Neural cell (in vitro differentiated cells): ENCODE data around the gene ANK2. TPM values are rescaled to one million over a fixed set of nuclear protein-coding genes. Genes with fewer than 3 reads are reported as not detected.
"Not testable (repeated sequence)": the region's sequence is repeated elsewhere in the genome, so short reads cannot be mapped to it uniquely, and the experiment has no call there.

ENCODE experiments used
- H2AFZ ChIP-seq: fragments of 200-600, 300-800 bp; sonication (generic), shearing (Covaris generic); 2 replicates; pipeline ENCODE4 v1.6.0; 2014; ENCODE audit warnings: low read depth, mild to moderate bottlenecking, antibody characterized with exemption, low read length, moderate library complexity
- H3F3A ChIP-seq: fragments of 200-600 bp; shearing (Covaris generic); 2 replicates; pipeline ENCODE4 v1.6.1; 2016; ENCODE audit warnings: mild to moderate bottlenecking, moderate library complexity, mixed read lengths, antibody characterized with exemption, low read length; ENCODE audit not compliant: insufficient read depth, poor library complexity, severe bottlenecking
- H3K27ac ChIP-seq: fragments of 200-600, 300-800 bp; sonication (generic), shearing (Covaris generic); 2 replicates; pipeline ENCODE4 v1.5.1; 2014; ENCODE audit warnings: mild to moderate bottlenecking, low read length, moderate library complexity
- H3K27me3 ChIP-seq: fragments of 300-800, 200-600 bp; sonication (generic), shearing (Covaris generic); 2 replicates; pipeline ENCODE4 v1.6.0; 2014; ENCODE audit warnings: mild to moderate bottlenecking, low read depth, low read length, moderate library complexity; ENCODE audit not compliant: insufficient read depth
- H3K36me3 ChIP-seq: fragments of 300-800, 200-600 bp; sonication (generic), shearing (Covaris generic); 2 replicates; pipeline ENCODE4 v1.5.1; 2014; ENCODE audit warnings: mild to moderate bottlenecking, antibody characterized with exemption, low read length, moderate library complexity; ENCODE audit not compliant: insufficient read depth
- H3K4me2 ChIP-seq: fragments of 300-800, 200-600 bp; sonication (generic), shearing (Covaris generic); 2 replicates; pipeline ENCODE4 v1.6.0; 2014; ENCODE audit warnings: mild to moderate bottlenecking, low read length
- H3K4me3 ChIP-seq: fragments of 300-800, 200-600 bp; sonication (generic), shearing (Covaris generic); 2 replicates; pipeline ENCODE4 v1.5.1; 2014; ENCODE audit warnings: mild to moderate bottlenecking, low read length, moderate library complexity
- H3K79me2 ChIP-seq: fragments of 200-600 bp; shearing (Covaris generic); replicated peaks from 2 replicates; pipeline ENCODE4 v1.6.0; 2014; ENCODE audit warnings: mild to moderate bottlenecking, low read length, moderate library complexity; ENCODE audit not compliant: insufficient read depth
- H3K9ac ChIP-seq: fragments of 300-800, 200-600 bp; sonication (generic), shearing (Covaris generic); 2 replicates; pipeline ENCODE4 v1.6.1; 2016; ENCODE audit warnings: mild to moderate bottlenecking, low read length, mixed read lengths
- H3K9me2 ChIP-seq: fragments of 200-600 bp; shearing (Covaris generic); 2 replicates; pipeline ENCODE4 v1.6.1; 2016; ENCODE audit warnings: mild to moderate bottlenecking, low read length, mixed read lengths; ENCODE audit not compliant: insufficient read depth
- H3K9me3 ChIP-seq: fragments of 200-600, 300-800 bp; sonication (generic), shearing (Covaris generic); 2 replicates; pipeline ENCODE4 v1.6.1; 2016; ENCODE audit warnings: mild to moderate bottlenecking, mixed run types, low read length, moderate library complexity, mixed read lengths
- H4K20me1 ChIP-seq: fragments of 200-600 bp; shearing (Covaris generic); 2 replicates; pipeline ENCODE4 v1.6.1; 2016; ENCODE audit warnings: mild to moderate bottlenecking, mixed run types; ENCODE audit not compliant: insufficient read depth
- CTCF ChIP-seq: fragments of 450-650 bp; IDR thresholded peaks from 2 replicates; pipeline ENCODE4 v1.5.1; 2014; ENCODE audit warnings: antibody characterized with exemption, mild to moderate bottlenecking, moderate library complexity; ENCODE audit not compliant: poor library complexity, severe bottlenecking
- EP300 ChIP-seq: fragments of 450-650 bp; conservative IDR thresholded peaks from 2 replicates; pipeline ENCODE4 v1.6.1; 2014; ENCODE audit warnings: antibody characterized with exemption, mild to moderate bottlenecking, moderate library complexity; ENCODE audit not compliant: poor library complexity, severe bottlenecking
- EZH2 ChIP-seq: fragments of 200-600, 300-800 bp; shearing (Covaris generic), sonication (generic); IDR thresholded peaks from 2 replicates; pipeline ENCODE4 v1.6.1; 2014; ENCODE audit warnings: antibody characterized with exemption, low read length, borderline replicate concordance, mild to moderate bottlenecking; ENCODE audit not compliant: insufficient read depth, poor library complexity, severe bottlenecking
- MXI1 ChIP-seq: fragments of 450-650 bp; conservative IDR thresholded peaks from 2 replicates; pipeline ENCODE4 v1.6.1; 2014; ENCODE audit warnings: antibody characterized with exemption, mild to moderate bottlenecking; ENCODE audit not compliant: poor library complexity, severe bottlenecking
- POLR2AphosphoS5 ChIP-seq: IDR thresholded peaks from 2 replicates; pipeline ENCODE4 v1.6.1; 2012
- RAD21 ChIP-seq: fragments of 450-650 bp; conservative IDR thresholded peaks from 2 replicates; pipeline ENCODE4 v1.6.1; 2014; ENCODE audit warnings: antibody characterized with exemption, mild to moderate bottlenecking, moderate library complexity
- SMC3 ChIP-seq: fragments of 450-650 bp; conservative IDR thresholded peaks from 2 replicates; pipeline ENCODE4 v1.6.1; 2014; ENCODE audit warnings: antibody characterized with exemption, mild to moderate bottlenecking, moderate library complexity; ENCODE audit not compliant: poor library complexity
- TAF1 ChIP-seq: IDR thresholded peaks from 2 replicates; pipeline ENCODE4 v1.6.1; 2012; ENCODE audit warnings: low read depth
- polyA plus RNA-seq: library from polyadenylated mRNA; depleted of rRNA; stranded (reverse); fragments of >200 nt; gene quantifications from 2 replicates; pipeline ENCODE4 v1.2.3, GENCODE V29; 2014
- TF ChIP-seq, protein P1 (sequence below): IDR thresholded peaks from 2 replicates; pipeline ENCODE4 v1.6.1; 2012; ENCODE audit warnings: borderline replicate concordance

The ANK2 gene
- polyA plus RNA-seq, 1 donor from 2014 or later: 52.0 TPM

DNA sequence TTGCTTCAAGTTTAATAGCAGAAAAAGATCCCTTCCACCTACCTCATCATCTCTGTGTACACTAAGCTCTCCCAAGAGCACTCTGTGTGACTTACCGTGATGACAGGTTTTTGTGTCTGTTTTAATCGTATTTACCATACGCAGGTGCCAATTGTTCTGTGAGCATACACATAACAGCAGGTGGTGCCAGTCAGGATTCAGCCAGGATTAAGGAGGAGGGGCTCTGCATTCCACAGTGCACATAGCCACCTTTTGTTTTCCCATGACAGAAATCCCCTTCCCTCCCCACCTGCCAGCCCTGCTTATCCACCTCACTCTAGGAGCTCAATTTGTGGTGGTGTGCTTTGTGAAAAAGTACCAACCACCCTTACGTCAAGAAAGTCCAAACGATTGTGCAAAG, 14.8 kb downstream of the ANK2 start:
- Histone ChIP-seq H3K9me3 (no peaks in the 10 kb centered on the region), H3K4me3 (no peak overlapping the region), H3K27me3 (peaks cover 41% of the 10 kb centered on the region), H3K9me2 (no peaks in the 10 kb centered on the region), H4K20me1 (no peaks in the 10 kb centered on the region), H3K9ac (no peak overlapping the region), H3K79me2 (peaks cover 25% of the 10 kb centered on the region), H2AFZ (no peak overlapping the region), H3K4me2 (no peak overlapping the region), H3F3A (no peaks in the 10 kb centered on the region), H3K27ac (no peak overlapping the region), H3K36me3 (no peaks in the 10 kb centered on the region)
- TF ChIP-seq POLR2AphosphoS5 (peak; percentile 86), TAF1 (no peak), SMC3 (no peak), EP300 (no peak), RAD21 (no peak)
- TF ChIP-seq, protein P1, sequence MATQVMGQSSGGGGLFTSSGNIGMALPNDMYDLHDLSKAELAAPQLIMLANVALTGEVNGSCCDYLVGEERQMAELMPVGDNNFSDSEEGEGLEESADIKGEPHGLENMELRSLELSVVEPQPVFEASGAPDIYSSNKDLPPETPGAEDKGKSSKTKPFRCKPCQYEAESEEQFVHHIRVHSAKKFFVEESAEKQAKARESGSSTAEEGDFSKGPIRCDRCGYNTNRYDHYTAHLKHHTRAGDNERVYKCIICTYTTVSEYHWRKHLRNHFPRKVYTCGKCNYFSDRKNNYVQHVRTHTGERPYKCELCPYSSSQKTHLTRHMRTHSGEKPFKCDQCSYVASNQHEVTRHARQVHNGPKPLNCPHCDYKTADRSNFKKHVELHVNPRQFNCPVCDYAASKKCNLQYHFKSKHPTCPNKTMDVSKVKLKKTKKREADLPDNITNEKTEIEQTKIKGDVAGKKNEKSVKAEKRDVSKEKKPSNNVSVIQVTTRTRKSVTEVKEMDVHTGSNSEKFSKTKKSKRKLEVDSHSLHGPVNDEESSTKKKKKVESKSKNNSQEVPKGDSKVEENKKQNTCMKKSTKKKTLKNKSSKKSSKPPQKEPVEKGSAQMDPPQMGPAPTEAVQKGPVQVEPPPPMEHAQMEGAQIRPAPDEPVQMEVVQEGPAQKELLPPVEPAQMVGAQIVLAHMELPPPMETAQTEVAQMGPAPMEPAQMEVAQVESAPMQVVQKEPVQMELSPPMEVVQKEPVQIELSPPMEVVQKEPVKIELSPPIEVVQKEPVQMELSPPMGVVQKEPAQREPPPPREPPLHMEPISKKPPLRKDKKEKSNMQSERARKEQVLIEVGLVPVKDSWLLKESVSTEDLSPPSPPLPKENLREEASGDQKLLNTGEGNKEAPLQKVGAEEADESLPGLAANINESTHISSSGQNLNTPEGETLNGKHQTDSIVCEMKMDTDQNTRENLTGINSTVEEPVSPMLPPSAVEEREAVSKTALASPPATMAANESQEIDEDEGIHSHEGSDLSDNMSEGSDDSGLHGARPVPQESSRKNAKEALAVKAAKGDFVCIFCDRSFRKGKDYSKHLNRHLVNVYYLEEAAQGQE: no peak

GRCh38 chr4:113065629-113066028, 16.2 kb downstream of the ANK2 start:
- no peak overlapping the region for H3K4me2 ChIP-seq
- no peak overlapping the region for H2AFZ ChIP-seq
- H3K9me2 ChIP-seq: no peaks in the 10 kb centered on the region
- no peaks in the 10 kb centered on the region for H3K9me3 ChIP-seq
- H3K79me2 ChIP-seq: peaks cover 18% of the 10 kb centered on the region
- no peaks in the 10 kb centered on the region for H3K36me3 ChIP-seq
- TF ChIP-seq EZH2 (no peak), TAF1 (no peak), MXI1 (no peak), POLR2AphosphoS5 (no peak), CTCF (no peak), RAD21 (no peak), SMC3 (no peak), EP300 (no peak)
- TF ChIP-seq, protein P1: no peak
- no peaks in the 10 kb centered on the region for H3F3A ChIP-seq
- no peak overlapping the region for H3K9ac ChIP-seq
- no peak overlapping the region for H3K4me3 ChIP-seq
- H3K27me3 ChIP-seq: peaks cover 45% of the 10 kb centered on the region
- no peak overlapping the region for H3K27ac ChIP-seq
- H4K20me1 ChIP-seq: no peaks in the 10 kb centered on the region

- peaks cover 33% of the 10 kb centered on the region for H3K27me3 ChIP-seq
- not testable (repeated sequence) for H3K9me2 ChIP-seq, H3K27ac ChIP-seq, H4K20me1 ChIP-seq, H2AFZ ChIP-seq, H3K79me2 ChIP-seq, H3K4me2 ChIP-seq, H3K9ac ChIP-seq, H3K9me3 ChIP-seq, H3F3A ChIP-seq, H3K4me3 ChIP-seq, H3K36me3 ChIP-seq
Observed at GRCh38 chr4:113068771-113069170, 19.3 kb downstream of the ANK2 start.
